Activated CD4-positive, CD25-positive, alpha-beta regulatory T cell (primary cell): Measurements from ENCODE around the gene SDCCAG8.

Experiments
- DNase-seq, 4 experiments: peaks; one replicate each; lab custom pipeline; 2025; lab: John Stamatoyannopoulos, UW

The SDCCAG8 gene

DNA sequence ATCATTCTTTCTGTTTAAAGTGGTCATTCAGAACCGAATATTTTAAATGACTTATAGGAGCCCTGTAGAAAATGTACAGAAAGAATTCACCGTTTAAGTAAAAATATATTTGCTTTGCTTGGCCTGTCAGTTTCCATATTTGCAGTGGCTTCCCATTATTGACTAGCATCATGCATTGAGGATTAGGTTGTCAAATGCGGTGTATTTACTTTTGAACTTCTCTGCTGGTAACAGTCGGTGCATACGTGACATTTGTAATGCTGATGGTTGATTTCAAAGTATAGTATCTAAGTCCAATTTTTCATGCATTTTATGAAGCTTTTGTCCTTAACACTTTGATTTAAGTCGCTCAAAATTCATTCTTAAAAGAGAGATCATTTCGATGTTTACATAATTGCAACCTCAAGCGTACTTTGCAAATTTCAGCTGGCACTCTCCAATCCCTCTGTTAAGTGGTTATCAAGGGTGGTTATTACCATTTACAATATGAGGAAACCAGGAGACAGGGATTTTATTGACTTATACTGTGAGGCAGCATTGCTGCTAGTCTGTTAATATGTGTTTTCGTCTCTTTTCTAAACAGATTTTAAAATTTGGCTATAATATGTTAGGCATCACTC lies 201.6 kb downstream of the SDCCAG8 start:
- no peak for DNase-seq

DNA sequence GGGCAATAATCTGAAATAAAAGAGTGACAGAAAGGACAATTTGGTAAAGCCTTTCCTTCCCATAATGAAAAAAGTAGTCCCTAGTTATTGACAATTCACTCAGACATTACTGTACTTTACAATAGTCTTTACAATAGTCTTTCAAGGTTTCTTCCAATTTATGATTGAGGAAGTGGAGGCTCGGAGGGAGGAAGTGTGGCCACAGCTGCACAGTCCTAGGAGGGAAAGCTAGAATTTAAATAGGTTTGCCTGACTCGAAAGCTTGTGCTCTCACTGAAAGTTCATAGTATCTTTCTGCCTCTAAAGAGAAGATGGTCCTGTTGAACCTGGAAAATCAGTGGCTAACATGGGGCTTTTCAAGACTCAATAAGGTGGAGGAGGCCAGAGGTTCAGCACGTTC lies 203.2 kb downstream of the SDCCAG8 start:
- DNase-seq = no peak

DNA sequence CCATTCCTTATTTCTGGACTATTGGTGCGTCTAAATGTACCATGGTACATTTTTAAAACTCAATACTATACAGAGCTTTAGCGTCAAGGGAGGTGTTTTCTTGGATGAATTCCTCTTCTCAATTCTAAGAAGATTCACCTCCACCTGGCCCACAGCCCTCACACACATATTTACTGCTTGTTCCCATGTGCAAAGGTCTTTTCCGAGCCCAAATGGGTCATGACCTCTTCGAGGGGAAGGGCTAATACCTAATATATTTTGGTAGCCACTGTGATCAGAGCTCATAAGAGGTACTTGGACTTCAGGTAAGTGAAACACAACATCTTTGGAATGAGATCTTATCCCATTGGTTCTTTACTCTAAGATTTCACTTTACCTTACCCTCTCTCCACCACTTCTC lies 205.9 kb downstream of the SDCCAG8 start:
- DNase-seq = no peak

DNA sequence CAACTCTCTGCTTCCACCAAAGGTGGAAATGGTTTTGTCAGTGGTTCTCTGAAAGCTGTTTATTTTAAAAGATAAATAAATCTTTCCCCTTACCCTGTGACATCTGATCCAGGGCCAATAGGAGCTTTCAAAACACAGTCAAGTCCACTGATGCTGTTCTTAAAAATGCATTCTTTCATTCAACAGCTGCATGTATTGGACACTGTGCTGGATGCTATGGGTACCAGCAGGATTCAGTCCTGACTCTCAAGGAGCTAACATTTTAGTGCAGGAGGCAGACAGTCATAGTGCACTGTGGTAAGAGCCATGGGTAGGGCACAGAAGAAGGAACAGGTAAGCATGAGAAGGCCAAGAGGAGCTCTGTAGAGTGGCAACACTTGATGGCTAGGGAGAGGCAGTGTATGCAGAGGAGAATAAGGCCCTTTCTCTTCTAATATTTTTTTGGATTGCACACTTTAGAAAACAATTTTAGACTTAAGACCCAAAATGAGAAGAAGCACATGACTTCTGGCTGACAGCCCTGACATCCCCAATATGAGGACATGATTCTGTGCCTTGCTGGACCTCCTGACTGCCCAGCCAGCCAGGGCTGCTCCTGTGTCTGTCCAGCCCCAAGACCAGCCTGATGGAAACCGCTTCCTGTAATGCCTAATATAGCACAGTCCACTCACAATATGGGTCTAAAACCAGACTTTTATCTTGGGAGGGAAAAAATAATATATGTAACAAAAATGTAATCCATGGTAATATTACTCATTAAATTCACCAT lies 207.3 kb downstream of the SDCCAG8 start:
- DNase-seq = no peak

DNA sequence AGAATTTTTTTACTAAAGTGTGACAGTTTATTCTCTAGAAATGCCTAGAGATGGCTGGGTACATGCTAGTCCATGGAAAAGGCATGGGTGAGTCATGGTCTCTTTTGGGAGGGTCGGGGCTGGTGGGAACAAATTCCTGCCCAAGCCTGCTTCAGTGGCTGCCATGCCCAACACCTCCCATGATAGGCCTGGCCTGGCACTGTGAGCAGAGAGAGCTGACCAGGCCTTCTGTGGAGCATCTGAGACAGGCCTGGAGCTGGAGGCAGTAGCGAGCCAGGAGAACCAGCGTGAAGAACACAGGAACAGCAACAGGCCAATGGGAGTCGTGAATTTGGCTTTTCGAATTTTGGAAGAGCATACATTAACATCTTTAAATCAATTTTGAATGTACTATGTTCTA lies 209.2 kb downstream of the SDCCAG8 start:
- DNase-seq = no peak

DNA sequence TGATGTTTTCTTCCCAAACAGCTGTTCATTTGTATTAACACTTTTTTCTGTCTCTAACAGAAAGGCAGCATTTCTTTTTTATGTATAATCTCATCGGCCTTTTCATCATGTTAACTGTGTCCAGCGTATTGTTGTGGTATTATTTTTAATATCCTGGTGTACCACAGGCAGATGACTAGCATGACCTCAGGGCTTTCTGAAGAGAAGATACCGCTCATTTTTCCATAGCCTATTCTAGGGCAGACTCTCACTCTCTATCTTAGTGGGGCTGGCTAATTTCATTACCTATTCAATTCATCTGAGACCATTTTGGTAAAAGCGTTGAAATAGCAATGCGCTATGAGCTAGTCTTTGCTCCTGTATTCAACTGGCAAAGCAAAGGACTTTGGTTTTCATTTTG lies 209.9 kb downstream of the SDCCAG8 start:
- DNase-seq = no peak

DNA sequence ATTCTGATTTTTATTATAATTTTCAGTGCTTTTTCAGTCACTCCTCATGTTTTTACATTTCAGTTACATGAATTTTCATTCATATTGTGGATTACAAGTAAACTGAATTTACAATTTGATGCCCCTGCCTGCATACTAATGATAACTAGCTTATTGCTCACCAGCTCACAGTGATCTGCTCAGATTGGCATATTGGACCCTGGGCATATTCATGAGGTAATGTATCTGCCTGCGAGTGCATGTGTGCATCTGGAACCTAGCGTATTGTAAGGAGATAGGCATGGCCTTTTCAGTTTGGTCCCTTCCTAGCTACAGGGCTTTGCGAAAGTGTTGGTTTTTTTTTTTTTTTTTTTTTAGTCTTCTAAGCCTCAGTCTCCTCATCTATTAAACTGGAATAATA lies 213.7 kb downstream of the SDCCAG8 start:
- no peak for DNase-seq

DNA sequence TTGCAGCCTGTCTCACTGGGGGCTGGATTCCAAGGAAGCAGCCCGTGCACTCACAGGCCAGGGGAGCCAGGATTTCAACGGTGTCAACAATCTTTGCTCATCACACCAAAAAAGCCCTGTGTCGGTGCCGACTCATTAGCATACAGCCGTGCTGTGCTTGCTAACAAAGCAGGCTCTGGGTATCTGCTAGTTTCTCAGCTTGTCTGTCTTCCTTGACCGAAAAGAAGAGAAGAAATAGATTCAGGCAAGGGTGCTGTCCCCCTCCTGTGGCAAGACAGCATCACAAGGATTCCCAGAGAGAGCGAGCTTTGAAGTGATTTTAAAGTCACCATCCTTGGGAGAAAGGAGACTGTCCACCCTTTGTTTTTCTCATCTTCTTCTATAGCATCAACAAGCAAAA lies 214.7 kb downstream of the SDCCAG8 start:
- no peak for DNase-seq

DNA sequence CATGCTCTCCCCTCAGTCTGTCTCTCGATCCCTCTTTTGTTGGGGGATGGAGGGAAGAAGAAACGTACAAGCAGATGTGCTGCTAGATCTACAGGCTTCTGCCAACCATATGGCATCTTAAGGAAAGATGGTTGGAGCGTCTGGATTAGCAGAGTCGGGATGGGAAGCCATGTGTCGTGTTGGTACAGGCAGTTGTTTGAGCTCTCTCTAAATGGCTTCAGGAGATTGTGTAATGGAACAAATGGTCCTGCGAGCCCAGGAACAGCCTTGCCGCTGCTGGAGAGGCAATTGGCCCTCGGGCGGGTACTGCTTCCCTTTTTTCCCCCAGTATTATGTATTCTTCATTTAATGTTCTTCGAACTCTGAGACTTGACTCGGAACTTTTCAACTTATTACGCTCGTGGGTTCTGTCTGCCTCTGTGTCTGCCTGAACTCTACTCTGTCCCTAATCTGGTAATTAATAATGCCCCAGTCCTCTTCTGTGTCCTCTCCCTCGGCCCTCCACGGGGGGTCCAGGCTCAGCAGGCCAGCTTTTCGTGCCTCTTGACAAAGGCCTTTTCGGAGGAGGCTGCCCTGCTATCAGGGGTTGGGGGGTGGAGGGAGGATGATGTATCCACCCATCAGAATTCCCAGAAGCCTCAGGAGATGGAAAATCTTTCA lies 215.3 kb downstream of the SDCCAG8 start:
- DNase-seq = no peak

DNA sequence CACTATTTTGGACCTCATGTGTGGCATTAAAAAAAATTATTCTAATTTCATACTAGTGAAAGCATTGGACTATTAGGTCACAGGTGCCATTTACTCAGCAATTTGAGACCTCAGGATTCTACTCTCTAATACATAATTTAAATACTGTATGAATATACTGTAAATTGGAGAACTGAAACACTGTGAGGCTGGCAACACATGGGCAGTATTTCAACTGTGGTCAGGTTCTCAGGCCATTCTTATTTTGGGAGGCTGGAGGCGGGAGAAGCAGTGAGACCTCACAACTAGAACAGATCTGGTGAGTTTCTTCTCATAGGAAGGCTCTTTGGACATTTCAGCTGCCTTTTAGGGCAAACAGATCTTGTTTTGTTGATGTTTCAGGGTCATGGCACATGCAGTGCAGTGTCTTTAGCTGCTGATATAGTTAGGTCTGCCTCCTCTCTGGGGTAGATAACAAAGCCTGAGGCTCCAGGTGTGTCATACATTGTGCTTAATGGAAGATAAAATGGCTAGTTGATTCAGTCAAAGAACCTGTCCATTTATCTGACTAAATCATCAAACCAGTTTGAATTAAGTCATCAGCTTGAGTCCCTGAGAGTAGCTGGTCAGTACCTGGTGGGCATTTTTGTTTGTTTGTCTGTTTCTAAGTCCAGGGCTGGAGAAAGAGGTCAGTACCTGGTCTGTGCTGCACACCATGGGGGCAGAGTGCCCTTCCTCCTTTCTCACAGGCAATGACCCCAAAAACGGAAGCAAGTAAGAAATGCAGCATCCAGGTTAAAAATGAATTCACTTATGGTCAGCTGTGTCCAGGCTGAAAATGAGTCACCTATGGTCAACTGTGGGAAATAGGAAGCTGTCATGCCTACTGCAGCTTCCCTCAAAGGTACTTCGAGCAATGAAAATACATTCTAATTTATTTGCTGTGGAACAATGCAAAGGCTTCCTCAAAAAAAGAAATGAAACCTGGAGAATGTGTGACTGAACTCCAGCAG lies 216.2 kb downstream of the SDCCAG8 start:
- no peak for DNase-seq

DNA sequence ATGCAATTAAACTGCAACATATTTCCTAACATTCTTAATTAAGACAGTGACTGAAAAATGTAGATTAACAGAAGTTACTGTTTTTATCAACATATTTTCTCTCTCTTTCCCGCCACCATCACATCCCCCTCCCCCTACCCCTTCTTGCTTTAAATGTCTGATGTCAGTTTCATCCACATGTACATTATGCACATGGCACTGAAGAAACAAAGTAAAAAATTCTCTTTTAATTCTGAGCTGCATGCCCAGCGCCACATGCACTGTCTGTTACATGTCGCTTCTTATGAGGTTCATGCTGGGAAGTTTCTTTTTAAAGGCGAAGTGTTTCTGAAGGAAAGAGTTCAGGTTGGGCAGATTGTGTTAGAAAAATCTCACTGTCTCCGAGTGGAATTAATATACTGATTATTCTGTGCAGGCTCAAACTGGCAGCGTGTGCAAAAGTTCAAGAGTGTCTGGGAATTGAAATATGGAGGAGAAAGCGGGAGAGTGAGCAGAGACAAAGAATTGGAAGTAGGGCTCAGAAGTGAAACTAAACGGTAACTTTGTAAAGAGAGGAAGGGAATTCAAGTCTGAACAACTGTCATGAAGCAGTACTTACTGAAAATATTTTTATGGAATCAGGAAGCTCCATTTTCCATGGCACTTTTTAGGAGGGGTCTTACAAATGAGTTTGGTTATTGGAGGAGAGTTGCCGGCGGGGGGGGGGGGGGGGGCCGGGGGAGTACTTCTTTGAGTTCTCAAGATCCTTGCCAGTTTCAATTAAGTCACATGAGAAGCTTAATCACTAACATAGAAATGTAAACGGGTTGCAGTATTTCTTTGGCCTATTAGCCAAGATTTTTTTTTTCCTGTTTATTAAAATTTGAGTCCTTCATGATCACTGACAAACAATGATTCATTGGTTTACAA lies 217.6 kb downstream of the SDCCAG8 start:
- DNase-seq = no peak

DNA sequence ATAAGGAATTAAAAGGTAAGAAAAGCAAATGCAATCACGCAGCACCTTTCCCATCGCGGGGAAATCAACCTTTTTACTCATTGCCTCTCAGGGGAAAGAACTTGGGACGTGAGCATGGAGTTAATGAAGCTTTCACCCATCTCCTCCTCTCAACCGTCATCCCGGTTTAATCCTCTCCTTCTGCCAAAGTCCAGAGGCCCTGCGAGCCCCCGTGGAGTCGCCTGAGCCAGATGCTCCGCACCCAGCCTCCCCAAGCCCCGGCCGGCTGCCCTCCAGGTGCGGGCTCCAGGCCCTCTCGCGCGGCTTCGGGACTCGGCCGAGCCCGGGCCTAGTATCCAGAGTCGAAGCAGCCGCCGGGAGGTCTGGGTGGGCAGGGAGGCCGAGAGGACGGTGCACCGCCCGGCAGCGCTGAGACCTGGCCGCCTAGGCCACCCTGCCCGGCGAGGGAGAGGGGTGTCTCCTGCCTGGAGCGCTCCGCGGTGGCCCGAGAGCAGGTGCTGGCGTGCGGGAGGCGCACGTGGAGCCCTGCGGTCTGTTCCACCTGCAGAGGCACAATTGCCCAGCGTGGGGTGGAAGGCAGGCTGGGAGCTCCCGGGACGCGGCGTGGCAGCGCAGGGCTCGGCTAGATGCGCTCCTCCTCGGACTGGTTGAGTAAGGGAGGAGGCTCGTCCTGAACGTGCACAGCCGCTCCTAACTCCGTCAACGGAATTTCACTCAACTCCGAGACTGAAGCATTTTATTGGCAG lies 218.5 kb downstream of the SDCCAG8 start:
- no peak for DNase-seq

DNA sequence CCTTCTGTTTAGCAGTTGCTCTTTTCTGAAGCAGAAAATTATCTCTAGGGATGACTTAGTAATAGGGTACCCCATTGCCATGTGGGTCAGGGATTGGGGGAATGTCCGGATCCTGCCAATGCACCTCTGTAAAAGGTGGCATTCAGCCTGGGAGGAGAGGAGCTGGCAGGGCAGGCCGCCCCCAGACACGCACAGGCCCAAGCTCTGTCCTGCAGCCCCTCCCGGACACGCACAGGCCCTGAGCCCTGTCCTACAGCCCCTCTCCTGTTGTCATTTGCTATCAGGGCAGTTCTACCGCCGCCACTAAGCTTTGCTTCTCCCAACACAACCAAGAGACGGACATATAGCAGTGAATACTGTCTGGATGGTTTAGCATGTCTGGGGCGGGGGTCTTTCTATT lies 219.1 kb downstream of the SDCCAG8 start:
- DNase-seq = no peak

DNA sequence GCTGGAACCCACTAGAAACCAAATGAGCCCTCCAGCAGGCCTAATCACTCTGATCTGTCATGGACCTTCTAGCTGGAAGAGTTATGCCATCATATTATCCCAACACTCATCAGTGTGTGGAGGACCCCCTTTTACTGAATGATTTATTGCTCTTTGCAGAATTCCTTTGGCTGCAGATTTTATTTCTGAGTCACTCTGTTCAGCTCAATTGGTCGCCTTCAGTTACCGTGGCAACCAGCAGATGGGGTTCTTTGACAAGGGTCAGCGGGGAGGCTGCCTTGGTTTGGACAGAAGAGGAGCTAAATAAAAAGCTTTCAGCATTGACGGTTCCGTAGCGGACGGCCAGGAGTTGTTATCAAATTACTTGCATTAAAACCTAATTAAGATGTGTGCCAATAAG lies 220.1 kb downstream of the SDCCAG8 start:
- DNase-seq = no peak

DNA sequence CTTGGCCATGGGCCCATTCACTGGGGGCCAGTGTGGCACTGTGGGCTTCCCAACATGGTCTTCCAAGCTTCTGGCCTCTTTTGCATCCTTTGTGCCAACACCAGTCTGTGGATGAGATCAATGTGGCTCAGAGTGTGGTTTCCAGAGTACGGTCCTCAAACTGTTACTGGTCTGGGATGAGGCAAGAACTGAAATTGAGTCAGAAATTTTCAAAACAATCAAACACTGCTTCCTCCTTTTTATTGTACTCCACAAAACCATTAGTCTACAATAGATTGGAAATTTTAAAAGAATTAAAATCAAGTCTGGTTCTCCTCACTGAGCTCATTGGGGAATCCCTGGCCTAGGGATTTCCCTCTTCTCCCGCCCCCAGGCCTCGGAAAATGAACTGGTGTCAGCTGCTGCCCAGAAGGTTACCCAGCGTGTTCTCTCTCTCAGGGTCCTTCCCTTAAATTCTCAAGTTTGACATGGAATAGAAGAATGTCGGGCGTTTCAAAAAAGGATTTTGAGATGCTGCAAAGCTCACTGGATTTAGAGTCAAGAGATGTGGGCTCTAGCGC lies 222.0 kb downstream of the SDCCAG8 start:
- no peak for DNase-seq

DNA sequence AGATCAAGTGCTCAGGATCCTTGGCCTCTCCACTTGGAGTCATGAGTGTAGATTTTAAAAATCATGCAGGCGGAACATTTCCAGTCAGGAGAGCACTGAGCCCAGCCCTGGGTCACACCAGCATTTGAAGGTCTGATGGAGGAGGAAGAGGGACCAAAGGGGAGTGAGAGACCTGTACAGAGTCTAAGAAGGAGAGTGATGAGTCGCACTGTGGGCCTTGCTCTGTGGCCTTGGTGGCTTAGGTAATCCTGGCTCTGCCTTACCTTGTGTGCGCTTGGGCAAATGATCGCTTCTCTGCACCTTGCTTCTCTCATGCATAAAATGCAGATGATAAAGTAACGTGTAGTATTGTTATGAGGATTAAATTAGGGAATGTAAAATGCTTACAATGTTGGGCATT lies 225.3 kb downstream of the SDCCAG8 start:
- DNase-seq = no peak

DNA sequence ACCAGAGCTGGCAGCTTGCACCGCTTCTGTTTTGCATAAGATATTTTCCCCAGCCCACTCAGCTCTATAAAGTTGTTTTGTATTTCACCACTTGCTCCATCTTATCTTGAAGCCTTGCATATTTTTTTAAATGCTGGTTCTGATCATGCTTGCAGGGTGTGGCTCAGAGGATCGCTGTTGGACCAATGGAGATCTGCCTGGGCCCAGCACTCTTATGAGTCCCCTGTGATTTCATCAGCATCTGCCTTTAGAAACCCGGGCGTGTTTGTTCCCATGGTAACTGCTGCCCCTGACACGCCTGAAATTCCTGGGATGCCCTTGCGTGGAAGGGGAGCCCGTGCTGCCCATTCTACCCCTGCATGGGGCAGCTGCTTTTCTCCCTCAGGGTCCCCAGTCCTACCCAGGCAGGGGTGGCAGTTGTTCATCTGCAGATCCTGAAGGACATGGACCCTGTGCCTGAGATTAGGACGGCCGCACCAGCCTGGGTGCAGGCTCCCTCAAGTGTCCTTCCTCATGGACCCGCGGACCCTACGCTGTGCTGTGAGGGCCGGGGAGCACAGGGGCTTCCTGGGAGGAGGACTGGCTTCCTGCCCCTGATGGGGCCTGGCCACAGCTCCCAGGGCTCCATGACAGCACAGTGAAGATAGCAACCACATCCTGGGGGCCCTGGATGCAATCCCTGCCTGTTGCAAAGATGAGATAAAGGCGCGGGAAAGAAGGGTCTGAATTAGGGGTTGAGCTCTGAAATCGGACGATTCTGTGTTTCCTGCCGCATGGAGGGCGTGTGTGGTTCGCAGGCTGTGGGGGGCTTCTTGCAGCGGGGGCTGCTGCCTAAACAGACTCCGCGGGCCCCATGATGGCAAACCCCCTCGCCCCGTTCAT lies 226.5 kb downstream of the SDCCAG8 start:
- DNase-seq = no peak

DNA sequence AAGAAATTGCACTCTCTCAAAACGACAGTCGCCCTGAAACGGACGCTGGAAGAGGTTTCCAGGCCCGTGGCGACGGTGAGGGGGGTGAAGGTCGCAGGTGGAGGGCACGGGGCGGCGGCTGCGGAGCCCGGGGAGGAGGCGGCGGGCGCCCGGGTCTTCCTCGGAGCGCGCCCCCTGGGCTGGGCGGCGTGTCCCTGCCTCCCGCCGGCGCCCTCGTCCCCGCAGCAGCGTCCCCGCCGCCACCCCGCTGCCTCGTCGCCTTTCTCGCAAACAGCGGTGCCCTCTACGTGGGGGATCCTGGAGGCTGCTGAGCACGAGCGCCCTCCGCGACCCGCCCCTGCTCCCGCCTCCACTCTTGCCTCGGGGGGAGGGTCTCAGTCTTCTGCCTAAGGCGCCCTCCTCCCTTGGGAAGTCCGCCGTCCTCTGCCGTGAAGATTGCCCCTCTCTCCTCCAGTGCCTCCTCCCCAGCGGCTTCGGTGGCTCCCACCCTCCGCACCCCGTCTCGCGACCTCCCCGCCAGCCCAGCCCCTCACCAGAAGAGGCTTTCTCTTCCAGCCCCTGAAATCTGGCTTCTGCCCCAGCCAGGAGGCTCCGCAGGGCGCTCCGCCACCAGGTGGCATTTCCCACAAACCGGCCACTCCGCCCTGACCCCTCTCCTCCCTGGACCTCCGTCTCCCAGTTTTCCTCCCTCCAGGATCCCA lies 227.4 kb downstream of the SDCCAG8 start:
- no peak for DNase-seq
